Fibroblast of the aortic adventitia (primary cell): Measurements from ENCODE around the gene ABCC8. TPM values are rescaled to one million over a fixed set of nuclear protein-coding genes. Genes with fewer than 3 reads are reported as not detected.

Source experiments
- DNase-seq: peaks from one replicate; pipeline ENCODE4 v3.0.0-alpha.2; 2010; ENCODE audit warnings: low read depth
- H3K4me3 ChIP-seq: 2 replicates; pipeline ENCODE4 v1.5.1; 2011; ENCODE audit warnings: low read depth, mild to moderate bottlenecking, control low read depth, low read length, moderate library complexity
- total RNA-seq: library from RNA; depleted of rRNA; stranded (reverse); fragments of >200 nt; gene quantifications from 2 replicates; pipeline ENCODE4 v1.2.3, GENCODE V29; 2012; ENCODE audit warnings: low replicate concordance
- TF ChIP-seq, protein P1 (sequence below): IDR thresholded peaks from 2 replicates; pipeline ENCODE4 v1.5.1; 2011; ENCODE audit warnings: mild to moderate bottlenecking, low read length, control low read depth, inconsistent platforms; ENCODE audit not compliant: insufficient read depth

ABCC8 gene
- total RNA-seq, 1 donor = not detected

DNA sequence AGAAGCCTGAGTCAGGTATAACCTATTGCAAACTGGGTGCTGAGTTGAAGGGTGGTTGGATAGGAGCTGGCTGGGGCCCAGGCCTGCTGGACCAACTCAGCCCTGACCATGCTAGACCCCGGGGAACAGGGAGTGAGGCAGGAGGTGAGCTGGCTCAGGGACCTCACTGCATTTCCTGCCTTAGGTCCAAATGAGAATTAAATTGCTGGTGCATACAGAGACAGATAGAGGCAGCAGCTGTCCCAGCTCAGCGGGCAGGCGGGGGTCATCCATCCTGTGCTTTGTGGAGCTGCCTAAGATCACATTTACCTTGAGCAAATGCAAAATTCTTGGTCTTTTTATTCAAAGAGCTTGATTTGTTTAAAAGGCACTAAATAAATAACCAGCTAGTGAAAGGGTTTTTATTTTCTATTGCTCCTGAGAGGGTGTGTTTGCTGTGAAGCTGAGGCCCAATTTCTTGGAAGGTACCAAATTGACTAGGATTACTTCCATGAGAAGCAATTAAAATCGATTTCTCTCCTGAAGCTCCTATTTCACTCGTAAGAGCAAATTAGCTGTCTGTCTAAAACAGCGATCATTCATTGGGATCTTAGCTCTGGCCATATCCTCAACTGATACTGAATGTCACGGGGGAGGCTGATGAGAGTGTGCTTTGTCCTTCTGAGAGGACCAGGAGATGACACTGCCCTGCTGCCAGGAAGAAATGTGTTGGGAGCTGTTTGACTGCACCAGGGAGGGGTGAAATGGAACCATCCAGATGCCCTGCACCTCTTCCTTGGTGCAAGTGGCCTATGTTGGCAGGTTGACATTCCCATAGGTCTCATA lies 42.6 kb upstream of the ABCC8 start:
- H3K4me3 ChIP-seq = no peak overlapping the region
- DNase-seq = no peak
- TF ChIP-seq, protein P1, sequence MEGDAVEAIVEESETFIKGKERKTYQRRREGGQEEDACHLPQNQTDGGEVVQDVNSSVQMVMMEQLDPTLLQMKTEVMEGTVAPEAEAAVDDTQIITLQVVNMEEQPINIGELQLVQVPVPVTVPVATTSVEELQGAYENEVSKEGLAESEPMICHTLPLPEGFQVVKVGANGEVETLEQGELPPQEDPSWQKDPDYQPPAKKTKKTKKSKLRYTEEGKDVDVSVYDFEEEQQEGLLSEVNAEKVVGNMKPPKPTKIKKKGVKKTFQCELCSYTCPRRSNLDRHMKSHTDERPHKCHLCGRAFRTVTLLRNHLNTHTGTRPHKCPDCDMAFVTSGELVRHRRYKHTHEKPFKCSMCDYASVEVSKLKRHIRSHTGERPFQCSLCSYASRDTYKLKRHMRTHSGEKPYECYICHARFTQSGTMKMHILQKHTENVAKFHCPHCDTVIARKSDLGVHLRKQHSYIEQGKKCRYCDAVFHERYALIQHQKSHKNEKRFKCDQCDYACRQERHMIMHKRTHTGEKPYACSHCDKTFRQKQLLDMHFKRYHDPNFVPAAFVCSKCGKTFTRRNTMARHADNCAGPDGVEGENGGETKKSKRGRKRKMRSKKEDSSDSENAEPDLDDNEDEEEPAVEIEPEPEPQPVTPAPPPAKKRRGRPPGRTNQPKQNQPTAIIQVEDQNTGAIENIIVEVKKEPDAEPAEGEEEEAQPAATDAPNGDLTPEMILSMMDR = no peak

DNA sequence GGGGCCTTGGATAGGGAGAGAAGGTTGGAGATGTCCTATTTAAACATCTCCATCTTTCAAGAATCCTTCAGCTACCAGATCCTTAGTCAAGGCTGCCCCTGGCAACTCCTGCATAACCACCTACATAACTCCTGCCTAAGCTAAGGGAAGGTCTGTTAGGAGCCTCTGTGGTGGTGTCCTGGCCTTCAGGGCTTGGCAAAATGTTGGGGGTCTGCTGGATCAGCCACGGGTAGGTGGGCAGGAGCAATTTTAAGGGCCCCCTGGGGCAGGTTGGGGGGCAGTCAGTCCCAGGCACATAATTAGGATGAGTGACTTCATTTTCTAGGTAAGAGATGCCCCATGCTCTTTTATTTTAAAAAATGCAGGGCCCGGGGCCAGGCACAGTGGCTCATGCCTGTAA lies 41.7 kb upstream of the ABCC8 start:
- H3K4me3 ChIP-seq = no peak overlapping the region
- no peak for DNase-seq
- TF ChIP-seq, protein P1 = no peak

DNA sequence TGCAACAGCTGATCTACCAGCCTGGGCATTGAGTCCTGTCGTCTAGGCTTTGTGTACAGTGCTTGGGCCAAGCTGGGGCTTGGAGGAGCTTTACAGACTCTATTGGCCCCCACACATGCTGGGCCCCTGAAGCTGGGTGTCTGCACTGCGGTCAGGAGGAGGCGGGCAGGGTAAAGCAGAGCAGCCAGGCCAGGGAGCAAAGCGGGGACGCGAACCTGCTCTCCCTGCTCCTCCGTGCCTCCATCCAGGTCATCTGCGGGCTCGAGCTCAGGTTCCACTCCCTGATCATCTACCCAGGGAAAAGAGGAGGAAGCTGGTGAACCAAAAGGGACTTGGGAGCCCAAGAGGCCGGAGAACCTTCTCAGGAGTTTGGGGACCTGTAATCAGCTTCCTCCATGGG lies 40.5 kb upstream of the ABCC8 start:
- TF ChIP-seq, protein P1 = no peak
- no peak overlapping the region for H3K4me3 ChIP-seq
- no peak for DNase-seq

DNA sequence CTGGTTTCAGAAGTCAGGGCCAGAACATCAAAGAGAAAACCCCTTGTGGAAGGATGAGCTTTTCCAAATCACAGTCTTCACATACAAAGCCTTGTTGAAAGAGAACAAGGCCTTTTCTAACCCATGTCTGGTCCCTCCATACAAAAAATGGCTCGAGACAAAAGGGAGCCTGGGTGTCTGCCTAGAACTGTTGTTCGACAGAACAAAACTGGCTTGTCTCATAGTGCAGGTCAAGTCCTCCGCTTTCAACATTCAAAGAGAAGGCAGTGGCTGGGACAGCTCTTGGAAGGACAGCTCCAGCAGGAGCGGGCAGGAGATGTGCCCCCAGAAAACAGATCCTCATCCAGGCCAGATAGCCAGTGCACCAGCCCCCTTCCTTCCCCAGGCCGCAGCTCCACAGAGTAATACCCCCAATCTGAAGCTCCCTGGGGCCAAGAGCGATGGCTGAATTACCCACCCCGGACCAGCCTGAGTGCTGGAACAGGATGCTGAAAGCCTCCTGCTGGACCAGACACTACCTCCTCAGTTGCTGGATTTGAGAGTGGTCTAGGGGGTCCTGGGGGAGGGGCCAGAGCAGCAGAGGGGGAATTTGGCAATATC lies 40.0 kb upstream of the ABCC8 start:
- DNase-seq = no peak
- TF ChIP-seq, protein P1 = no peak

DNA sequence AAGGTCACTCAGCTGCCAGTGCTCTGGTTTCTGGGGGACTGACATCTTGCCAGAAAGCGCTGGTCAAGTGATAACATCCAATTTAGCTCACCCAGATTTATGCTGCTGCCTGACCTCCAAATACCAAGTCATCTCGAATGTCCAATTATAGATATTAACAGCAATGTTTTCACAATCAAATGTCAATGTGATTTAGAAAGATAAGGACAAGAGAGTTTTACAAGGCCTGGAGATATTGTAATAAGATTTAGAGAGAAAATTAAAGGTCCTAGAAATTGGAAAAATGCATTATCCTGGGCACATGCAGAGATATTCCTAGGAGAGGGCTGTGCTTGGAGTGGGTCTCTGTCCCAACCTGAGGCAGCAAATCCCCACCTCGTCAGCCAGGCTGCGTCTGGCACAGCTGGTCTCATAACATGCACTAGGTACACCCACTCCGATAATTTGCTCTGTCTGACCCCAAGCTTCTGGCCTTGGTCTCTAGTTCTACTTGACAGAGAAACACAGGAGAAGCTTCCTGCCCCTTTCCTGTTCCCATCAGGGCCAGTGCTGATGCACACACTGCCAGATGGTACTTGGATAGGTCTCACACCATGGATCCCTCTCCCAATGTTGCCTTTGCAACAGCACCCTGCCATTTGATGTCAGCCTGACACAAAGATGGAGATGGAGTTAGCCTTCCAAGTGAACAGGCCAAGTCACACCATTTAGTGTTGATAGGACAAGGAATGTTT lies 39.0 kb upstream of the ABCC8 start:
- no peak overlapping the region for H3K4me3 ChIP-seq
- TF ChIP-seq, protein P1 = no peak
- DNase-seq = no peak

More for the DNA sequence above, 40.0 kb upstream of the ABCC8 start:
- H3K4me3 ChIP-seq = no peak overlapping the region

DNA sequence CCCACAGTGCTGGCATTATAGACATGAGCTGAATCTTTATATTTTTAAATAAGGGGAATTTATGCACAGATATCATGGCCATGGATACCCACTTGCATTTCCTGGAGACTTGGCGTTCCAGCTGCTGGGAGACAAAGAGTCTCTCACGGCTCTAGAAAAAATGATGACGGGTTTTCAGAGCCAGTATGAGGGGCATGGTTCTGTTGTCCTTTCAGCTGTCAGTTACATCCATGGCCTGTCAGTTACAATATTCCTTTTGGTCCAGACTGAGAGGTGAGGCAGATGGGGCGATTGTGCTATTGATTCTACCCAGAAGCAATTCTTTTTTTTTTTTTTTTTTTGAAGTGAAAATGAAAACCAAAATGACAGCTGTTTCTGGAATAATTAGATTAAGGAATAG lies 37.8 kb upstream of the ABCC8 start:
- TF ChIP-seq, protein P1 = no peak
- no peak for DNase-seq
- H3K4me3 ChIP-seq = no peak overlapping the region
